ENCODE measurements around the gene DMD. TPM values are rescaled to one million over a fixed set of nuclear protein-coding genes. Genes with fewer than 3 reads are reported as not detected.
"Not testable (repeated sequence)": the region's sequence is repeated elsewhere in the genome, so short reads cannot be mapped to it uniquely, and the experiment has no call there.

The DMD gene
- polyA plus RNA-seq, 3 donors: 16.2 to 19.8 (median 19.4) TPM

GRCh38 chrX:32280921-32281320, 930.4 kb downstream of the DMD start:
- no peak for DNase-seq

DNA sequence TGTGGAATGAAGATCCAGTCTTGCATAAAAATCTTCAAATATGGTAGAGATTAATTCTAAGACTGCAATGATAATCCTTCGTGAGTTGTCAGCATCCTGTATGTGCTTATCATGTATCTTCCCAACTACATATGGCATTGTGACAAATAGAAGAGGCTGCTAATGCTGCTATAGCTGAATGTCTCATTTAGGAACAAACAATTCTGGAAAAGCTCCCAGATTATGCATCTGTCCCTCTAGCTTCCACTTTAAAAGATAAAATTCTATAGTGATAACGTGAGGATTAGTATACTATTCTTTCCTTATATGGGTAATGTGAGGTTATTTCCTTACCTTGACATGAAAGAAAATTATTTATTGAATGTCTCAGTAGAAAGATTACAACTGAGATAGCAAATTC, 930.9 kb downstream of the DMD start:
- DNase-seq: no peak

GRCh38 chrX:32276153-32276552, 935.2 kb downstream of the DMD start:
- no peak for DNase-seq

DNA sequence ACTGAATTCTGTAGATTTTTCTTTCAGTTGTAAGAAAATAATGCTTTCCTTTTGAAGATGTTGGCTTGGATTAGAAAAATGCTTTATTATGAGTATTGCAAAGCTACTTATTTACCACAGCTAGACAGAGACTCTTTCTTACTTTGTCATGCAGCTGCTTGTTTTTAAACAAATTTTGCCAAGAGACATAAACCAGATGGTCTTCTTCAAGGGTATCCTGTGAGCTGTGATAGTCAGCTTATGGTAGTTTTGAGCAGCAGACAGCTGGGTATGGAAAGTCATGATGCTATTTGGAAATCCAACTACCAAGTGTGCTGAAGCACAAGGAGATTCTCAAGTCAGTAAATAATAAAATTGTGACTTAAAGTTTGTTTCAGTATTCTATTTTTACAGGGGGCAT, 941.5 kb downstream of the DMD start:
- no peak for DNase-seq

- DNase-seq: no peak
Observed at GRCh38 chrX:32268207-32268606, 943.1 kb downstream of the DMD start.

GRCh38 chrX:32267796-32268195, 943.6 kb downstream of the DMD start:
- no peak for DNase-seq

GRCh38 chrX:32246675-32247074, 964.7 kb downstream of the DMD start:
- DNase-seq: not testable (repeated sequence)

DNA sequence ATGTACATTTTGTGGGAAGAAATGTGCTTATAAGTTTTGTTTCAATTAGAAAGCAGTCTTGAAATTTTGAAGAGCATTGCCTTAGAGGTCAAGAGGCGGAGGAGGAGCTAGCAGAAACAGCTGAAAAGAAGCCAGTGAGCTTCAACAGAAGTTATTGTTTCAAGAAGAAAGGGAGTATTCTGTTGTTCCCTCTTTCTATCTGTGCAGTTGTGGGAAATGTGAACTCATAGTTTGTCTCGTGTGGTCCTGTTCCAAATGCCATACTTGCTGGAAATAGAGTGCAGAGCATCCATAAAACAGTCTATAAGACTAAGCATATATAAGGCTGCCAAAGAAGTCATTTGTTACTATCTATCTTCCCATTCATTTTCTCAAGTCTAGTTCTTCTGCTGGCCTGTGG, 1015.7 kb downstream of the DMD start:
- DNase-seq: no peak

DNA sequence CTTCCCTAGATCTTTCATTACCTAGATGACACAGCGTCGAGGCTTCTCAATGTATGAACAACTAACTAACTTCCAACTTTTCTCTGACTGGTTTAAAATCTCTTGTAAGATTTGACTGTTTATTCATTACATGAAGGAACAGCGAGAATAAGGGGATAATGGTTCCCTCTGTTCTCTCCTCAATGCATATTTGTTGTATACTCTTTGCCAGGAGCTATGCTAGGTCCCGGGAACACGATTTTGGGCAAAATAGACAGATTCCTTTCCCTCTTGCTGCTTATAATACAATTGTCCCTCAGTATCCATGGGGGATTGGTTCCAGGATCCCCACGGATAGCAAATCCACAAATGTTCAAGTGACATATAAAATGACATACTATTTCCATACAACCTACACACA, 1020.0 kb downstream of the DMD start:
- DNase-seq: no peak

DNA sequence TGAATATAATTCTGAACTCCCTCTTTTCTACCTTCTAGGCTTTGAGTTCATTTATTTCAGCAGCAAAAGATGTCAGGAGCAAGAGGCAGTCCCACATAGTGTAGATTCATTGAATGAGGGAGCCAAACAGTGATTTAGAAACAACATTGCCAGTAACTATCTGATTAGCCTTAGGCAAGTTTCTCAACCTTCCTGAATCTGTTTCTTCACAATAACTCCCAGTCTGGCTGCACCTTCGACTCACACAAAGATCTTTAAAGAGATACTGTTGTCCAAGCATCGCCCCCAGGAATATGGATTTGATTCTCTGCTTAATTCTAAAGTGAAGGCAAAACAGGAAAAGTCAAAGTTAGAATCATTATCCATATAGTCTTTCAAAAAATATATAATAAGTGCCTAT, 1026.2 kb downstream of the DMD start:
- DNase-seq: no peak

- no peak for DNase-seq
Observed at GRCh38 chrX:32183066-32183465, 1028.3 kb downstream of the DMD start.

DNA sequence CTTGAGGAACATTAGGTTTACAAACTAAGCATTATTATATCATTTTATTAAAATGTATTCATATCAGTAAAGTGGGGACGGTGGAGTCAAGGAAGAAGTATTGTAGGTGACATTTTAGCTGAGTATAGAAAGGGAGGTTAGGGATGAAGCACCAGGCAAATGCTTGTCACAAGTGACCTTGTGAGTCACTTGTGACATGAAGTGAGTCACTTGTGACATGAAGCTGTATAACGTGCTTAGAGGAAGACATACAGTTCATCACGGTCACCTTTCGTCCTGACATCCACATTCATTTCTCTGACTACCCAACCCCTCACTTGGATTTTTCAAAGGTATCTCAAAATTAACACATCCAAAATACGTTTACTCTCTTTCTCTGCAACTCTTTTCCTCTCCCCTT, 1034.8 kb downstream of the DMD start:
- DNase-seq: no peak

DNA sequence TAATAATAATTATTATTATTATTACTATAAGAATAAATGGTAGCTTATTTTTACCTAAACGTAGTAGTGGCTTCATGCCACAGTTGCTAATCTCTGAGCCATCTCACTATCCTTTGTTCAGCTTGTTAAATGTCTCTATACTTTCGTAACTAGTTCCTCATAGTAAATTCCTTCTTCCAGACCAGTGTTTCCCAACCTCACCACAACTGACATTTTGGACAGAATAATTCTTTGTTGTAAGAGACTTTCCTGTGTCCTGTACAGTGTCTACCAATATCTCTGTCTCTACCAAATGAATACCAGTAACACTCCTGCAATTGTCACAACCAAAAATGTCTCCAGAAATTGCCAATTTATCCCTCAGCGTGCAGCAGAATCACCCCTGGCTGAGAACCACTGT, 1040.9 kb downstream of the DMD start:
- no peak for DNase-seq

DNA sequence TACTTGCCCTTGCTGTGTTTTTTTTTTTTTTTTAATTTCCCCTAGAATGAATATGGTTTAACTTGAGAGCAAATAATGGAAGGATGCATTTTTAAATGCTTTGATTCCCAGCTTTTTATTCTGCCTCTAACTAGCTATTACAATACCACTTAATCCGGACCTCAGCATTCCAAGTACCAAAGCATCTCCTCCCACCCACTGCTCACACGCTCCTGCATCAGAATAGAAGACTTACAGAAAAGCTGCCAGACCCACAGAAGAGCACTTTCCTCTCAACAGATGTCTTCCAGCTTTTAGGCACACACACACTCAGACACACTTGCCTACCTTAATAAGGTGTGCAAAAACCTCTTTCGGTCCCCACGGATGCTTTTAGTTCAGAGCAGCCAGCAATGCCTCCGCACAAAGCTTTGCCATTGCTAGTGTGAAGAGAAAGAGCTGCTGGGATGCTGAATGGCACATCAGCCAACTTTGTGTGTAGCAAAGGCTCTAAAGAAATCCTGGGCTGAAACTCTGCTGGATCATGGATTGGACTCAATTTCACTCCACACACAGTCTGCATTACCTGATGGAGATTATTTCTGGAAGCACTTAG, 1056.2 kb downstream of the DMD start:
- DNase-seq: no peak

- DNase-seq: no peak
Observed at GRCh38 chrX:32153585-32153984, 1057.8 kb downstream of the DMD start.

DNA sequence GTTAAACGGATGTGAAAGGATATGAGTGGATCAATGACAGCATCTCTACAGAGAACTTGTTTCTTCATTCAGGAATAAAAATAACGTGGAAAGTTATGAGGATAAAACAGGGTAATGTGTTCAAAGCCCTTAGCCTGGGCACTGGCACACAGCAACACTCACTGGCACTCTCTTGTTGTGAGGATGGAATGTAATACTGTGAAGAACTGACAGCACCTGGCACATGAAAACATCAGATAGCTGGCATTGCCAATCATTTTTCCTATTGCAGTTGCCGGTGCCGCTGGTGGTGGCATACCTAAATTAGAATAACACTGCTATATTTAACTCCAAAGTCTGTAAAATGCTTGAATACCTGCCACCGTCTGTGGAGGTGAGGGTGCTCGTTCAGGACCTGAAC, 1061.2 kb downstream of the DMD start:
- DNase-seq: no peak

DNA sequence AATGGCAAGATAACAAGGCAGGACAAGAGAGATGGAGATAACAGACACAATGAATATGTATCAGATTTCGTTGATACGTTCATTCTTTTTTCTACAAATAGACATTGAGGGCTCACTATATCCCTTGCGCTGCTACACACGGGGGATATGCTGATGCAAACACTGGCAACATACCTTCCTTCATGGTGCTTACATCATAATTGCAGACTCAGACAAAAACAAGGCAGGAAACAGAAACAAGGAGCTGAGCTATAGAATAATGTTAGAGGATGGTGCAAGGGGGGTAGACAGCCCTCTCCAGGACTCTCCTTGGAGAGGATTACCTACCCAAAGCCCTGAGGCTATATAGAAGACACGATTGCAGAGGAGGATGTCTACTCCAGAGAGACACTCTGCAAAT, 1069.5 kb downstream of the DMD start:
- no peak for DNase-seq

DNA sequence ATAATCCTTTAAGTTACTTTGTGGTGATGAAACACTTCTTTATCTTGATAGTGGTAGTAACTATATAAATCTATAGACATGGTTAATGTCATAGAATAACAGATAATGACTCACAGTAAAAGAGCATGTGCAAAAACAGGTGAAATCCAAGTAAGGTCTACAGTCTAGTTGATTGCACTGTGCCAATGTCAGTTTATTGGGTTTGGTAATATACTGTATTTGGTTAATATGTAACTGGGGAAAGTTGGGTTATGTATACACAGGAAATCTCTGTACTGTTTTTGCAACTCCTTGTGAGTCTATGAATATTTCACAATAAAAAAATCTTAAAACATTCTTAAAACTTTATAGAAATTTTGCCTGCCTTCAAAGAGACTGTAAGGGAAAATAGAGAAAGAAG, 1071.9 kb downstream of the DMD start:
- no peak for DNase-seq

GRCh38 chrX:32137525-32137924, 1073.8 kb downstream of the DMD start:
- peak; percentile 31 for DNase-seq

DNA sequence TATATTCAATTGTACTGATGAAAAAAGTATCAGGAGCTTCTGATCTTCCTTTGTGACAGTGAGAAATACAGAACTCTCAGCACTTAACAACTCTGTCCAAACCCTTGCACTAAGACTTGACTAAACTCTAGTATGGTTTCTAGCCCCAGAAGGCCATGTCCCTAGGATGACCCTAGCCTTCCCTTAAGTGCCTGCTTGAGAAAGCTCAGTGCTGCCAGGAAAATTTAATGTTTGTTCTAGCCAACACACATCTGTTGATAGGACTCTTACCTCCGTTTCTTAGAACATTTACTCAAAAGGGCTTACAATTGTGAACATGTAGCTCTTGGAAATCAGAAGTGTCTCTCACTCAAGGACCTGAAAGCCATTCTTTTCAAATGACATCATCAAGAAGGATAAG, 1084.4 kb downstream of the DMD start:
- no peak for DNase-seq

DNA sequence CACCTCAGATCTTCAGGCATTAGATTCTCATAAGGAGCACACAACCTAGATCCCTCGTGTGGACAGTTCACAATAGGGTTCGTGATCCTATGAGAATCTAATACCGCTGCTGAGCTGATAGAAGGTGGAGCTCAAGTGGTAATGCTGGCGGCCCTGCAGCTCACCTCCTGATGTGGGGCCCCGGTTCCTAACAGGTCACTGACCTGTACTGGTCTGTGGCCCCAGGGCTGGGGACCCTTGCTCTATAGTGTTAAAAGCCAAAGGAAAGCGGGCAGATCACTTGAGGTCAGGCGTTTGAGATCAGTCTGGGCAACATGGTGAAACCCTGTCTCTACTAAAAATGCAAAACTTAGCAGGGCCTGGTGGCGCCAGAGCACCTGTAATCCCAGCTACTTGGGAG, 1092.5 kb downstream of the DMD start:
- no peak for DNase-seq

GRCh38 chrX:32116047-32116446, 1095.3 kb downstream of the DMD start:
- no peak for DNase-seq

DNA sequence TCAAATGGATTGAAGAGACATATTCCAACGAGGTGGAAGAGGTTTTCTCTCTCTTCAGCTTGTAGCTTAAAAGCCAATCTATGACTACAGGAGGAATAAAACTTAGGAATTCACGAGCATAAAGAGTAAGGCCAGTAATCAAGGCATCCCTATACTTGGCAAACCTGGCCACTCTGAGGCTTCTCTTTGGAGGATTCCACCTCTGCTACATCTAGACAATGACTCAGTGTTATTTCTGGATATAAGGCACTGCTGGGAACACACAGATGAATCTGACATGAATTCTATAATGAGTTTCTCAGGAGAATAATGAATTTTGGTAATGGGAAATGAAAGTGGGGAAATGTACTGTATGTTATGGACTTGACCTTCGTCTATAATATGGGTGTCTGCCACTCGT, 1123.7 kb downstream of the DMD start:
- DNase-seq: no peak

DNA sequence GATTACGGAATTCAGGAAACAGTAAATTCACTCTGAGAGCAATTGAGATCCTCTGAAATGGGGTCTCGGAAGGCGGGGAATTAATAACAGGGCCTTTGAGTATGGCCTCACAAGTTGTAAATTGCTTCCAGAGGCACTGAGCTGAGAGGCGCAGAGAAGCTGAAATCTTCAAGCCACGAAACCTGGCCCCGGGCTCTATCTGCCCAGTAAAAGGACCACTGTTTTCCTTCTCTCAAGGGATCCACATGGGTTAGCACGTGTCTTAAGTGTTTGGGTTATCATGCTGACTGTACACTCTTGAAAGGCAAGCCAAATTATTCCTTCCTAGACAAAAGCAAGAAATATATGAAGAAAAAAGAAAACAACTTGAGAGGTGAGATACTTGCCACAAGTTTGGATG, 1126.6 kb downstream of the DMD start:
- no peak for DNase-seq

- DNase-seq: no peak
Observed at GRCh38 chrX:32048285-32048684, 1163.1 kb downstream of the DMD start.

All from renal pelvis (tissue), 4 donors.